GM15510 (cell line): ENCODE results near the gene CEP192.
A peak's percentile ranks its signal among the peaks of the same experiment; 100 is the strongest.

Experiments used
- POLR2A ChIP-seq: IDR thresholded peaks from 3 replicates; pipeline ENCODE4 v1.6.1; 2011; ENCODE audit warnings: borderline replicate concordance; ENCODE audit not compliant: insufficient read length; ENCODE audit errors: extremely low read depth

The CEP192 gene

GRCh38 chr18:13136904-13137669 is 145.9 kb downstream of the CEP192 start:
- TF ChIP-seq POLR2A, result peak; percentile 34

DNA sequence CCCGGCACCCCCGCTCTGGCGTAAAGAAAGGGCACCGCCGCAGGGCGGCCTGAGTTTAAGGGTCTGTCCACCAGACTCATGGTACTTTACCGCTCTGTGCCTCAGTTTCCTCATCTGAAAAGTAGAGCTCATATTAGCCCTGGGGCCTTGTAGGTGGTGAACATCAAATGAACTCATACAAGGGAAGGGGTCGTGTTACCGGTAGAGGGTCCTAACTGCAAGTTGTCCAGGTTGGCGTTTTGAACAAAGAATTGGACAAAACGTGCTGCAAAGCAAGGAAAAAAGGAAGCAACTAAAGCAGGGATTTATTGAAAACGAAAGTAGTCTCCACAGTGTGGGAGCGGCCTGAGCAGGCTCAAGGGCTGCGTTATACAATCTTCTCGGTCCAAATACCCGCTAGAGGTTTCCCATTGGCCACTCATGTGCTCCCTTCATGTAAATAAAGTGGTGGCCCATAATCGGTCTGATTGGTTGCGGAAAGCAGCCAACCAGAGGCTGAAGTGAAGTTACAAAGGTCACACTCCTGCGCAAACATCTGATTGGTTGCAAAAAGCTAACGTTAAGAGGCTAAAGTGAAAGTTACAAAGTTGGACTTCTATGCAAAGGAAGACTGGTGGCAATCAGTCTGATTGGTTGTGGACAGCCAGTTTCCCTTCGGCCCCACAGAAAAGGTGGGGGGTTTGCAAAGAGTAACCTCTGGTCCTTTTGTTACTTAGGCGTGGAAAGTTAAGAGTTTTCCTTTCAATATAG is 146.7 kb downstream of the CEP192 start:
- peak; percentile 47 for TF ChIP-seq POLR2A

DNA sequence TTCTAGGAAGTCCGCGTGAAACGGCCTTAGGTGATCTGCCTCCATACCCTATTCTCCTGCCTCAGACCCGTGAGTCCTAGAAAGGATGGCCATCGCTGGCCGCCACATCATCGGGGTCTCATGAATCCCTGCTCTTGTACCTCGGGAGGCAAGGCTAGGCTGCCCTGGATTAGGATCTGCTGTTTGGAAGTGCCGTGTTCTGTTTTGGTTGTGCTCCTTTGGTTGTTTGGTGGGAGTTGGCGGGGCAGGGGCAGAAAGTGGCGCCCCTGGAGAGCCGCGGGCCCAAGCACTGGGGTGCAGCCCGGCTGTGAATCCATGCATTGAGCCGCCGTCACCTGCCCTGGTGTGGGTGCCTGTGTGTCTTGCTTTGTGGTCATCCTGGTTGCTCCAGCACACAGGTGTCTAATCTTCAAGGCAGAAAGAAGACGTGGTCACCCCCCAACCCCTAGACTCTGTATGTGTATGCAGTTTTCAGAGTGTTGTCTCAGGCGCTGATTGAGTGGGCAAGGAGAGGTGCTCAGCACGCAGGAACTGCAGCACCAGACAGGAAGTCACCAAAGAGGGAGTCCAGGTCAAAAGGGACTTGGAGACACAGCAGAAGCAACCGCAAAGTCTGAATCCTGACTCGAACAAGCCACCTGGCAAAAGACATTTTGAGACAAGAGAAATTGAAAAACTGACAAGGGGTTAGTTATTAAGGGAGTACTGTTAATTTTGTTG is 147.4 kb downstream of the CEP192 start:
- no peak for TF ChIP-seq POLR2A

- no peak for TF ChIP-seq POLR2A
Measured at GRCh38 chr18:13139885-13140450, 148.8 kb downstream of the CEP192 start.

- no peak for TF ChIP-seq POLR2A
Measured at GRCh38 chr18:13141209-13141608, 150.0 kb downstream of the CEP192 start.

- TF ChIP-seq POLR2A, result no peak
Measured at GRCh38 chr18:13145636-13146190, 154.6 kb downstream of the CEP192 start.

DNA sequence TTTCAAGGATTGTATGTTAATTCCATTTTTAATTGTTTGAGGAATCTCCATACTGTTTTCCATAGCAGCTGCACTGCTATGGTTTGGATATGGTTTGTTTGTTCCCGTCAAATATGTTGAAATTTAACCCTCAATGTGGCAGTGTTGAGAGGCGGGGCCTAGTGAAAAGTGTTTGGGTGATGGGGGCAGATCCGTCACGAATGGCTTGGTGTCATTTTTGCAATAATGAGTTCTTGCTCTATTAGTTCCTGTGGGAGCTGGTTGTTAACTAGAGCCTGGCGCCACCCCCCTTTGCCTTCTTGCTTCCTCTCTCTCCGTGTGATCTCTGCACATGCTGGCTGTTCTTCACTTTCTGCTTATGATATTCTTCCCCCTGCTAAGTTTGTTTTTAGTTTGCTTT is 156.0 kb downstream of the CEP192 start:
- no peak for TF ChIP-seq POLR2A

- TF ChIP-seq POLR2A, result no peak
Measured at GRCh38 chr18:13151656-13152055, 160.5 kb downstream of the CEP192 start.

DNA sequence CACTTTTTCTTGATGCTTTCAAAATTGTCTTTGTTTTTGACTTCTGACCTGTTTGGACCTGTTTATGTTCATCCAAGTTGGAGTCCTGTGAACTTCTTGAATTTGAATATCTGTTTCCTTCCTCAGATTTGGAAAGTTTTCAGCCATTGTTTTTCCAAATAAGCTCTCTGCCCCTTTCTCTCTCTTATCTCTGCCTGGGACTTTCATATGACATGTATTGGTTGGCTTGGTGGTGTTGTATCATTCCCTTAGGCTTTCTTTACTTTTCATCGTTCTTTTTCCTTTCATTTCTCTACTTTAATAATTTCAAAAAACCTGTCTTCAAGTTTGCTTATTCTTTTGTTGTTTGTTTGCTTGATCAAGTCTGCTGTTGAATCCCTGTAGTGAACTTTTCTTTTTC is 167.3 kb downstream of the CEP192 start:
- no peak for TF ChIP-seq POLR2A

GRCh38 chr18:13159579-13159978 is 168.4 kb downstream of the CEP192 start:
- no peak for TF ChIP-seq POLR2A

DNA sequence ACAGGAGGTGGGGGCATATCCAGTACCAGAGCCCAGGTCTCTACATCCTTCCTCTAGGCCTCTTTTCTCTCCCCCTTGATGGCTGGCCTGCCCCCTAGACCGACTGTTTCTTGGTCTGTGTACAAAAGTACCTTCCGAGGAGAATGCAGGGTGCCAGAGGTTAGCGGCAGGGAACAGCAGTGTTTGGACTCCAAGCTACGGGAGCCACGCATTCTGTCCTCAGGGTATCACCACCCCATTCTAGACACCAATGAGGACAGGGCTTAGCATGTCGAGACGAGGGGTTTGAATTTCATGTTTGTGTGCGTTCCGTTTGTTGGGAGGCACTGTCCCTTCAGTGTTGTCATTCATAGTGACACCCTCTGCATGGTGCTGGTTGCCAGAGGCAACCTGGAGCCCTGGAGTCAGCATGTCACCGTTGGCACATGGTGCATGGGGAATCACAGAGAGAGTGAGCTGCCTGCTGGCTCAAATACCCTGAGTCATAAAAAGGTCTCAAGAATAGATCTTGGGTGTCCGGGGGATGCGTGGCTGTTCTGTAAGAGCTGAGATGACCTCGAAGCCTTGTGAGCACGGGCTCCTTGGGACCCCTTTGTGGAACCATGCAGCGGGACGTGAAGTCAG is 170.2 kb downstream of the CEP192 start:
- TF ChIP-seq POLR2A, result no peak

- no peak for TF ChIP-seq POLR2A
Measured at GRCh38 chr18:13163167-13163927, 172.2 kb downstream of the CEP192 start.

DNA sequence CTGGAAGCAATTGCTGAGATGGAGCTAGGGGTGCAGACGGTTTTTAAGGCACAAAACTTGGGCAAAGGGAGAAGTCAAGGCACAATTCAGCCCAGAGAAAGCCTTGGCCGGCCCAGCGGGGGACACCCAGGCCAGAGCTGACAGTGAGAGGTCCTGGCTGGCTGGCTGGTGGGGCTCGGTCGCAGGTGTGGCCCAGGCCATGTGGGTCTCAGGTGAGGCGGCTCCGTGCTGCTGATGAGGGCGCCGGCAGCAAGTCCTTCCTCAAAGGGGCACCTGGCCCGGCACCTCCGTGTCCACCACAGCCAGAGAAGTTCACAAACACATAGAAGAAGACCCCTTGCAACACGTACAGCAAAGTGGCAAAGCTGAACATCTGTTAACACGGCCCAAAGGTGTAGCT is 173.2 kb downstream of the CEP192 start:
- TF ChIP-seq POLR2A, result no peak
